Endothelial cell of umbilical vein (primary cell): Measurements from ENCODE around the gene HIVEP1. TPM values are rescaled to one million over a fixed set of nuclear protein-coding genes. Genes with fewer than 3 reads are reported as not detected.

ENCODE experiments used
- BruUV-seq: library from RNA; stranded (reverse); fragments of 400-500 nt; replicated peaks from 2 replicates; lab custom pipeline; 2021; lab: Mats Ljungman, UMichigan
- CTCF ChIA-PET: fragments of 300-600, 350-600 bp; sonication (Branson Sonifier 250); formaldehyde crosslinking; loops from one replicate; lab custom pipeline; 2021; ENCODE audit warnings: antibody characterized with exemption, inconsistent platforms; lab: Charles Lee
- POLR2A ChIA-PET: fragments of 300-600, 350-600 bp; sonication (Branson Sonifier 250); formaldehyde crosslinking; loops from one replicate; lab custom pipeline; 2021; ENCODE audit warnings: antibody characterized with exemption, inconsistent platforms; lab: Charles Lee
- DNase-seq: peaks from one replicate; pipeline ENCODE4 v3.0.0-alpha.2; 2011; ENCODE audit warnings: low read depth, low spot score
- FAIRE-seq: peaks from 2 replicates; lab custom pipeline; 2011; peaks lifted over from hg19 to GRCh38; lab: Jason Lieb, UNC
- H2AFZ ChIP-seq: 2 replicates; pipeline ENCODE4 v1.6.0; 2012; ENCODE audit warnings: low read depth, low read length, control low read depth, inconsistent platforms
- H3K27ac ChIP-seq: 2 replicates; pipeline ENCODE4 v1.5.1; 2011; ENCODE audit warnings: low read depth, mild to moderate bottlenecking, control low read depth, low read length, moderate library complexity; ENCODE audit not compliant: insufficient read depth
- H3K27me3 ChIP-seq, 2 experiments: 2 replicates each; pipeline versions ENCODE4 v1.6.0 to v1.6.1; 2011; ENCODE audit warnings: low read length in 2 of 2, mixed read lengths in 1 of 2; ENCODE audit not compliant: control insufficient read depth in 2 of 2, insufficient read depth in 2 of 2
- H3K36me3 ChIP-seq, 2 experiments: 2 replicates in 1 of 2; 3 replicates in 1 of 2; pipeline ENCODE4 v1.5.1; 2011; ENCODE audit warnings: low read length in 2 of 2, mild to moderate bottlenecking in 1 of 2, moderate library complexity in 1 of 2; ENCODE audit not compliant: control insufficient read depth in 2 of 2, insufficient read depth in 2 of 2; ENCODE audit errors: extremely low read depth in 1 of 2
- H3K4me1 ChIP-seq: 3 replicates; pipeline ENCODE4 v1.5.1; 2011; ENCODE audit warnings: mild to moderate bottlenecking, low read length; ENCODE audit not compliant: control insufficient read depth, insufficient read depth; ENCODE audit errors: extremely low read depth
- H3K4me2 ChIP-seq: 2 replicates; pipeline ENCODE4 v1.6.1; 2011; ENCODE audit warnings: low read length, control low read depth, mixed read lengths; ENCODE audit not compliant: insufficient read depth
- H3K4me3 ChIP-seq, 3 experiments: fragments of 200-600 bp in 1 of 3; sonication (generic), shearing (Covaris generic) in 1 of 3; replicated peaks in 1 of 3; 2 replicates each; pipeline ENCODE4 v1.5.1; 2011 to 2016; ENCODE audit warnings: control low read depth in 3 of 3, low read length in 3 of 3, mild to moderate bottlenecking in 2 of 3, inconsistent platforms in 1 of 3, low read depth in 1 of 3, moderate library complexity in 1 of 3; ENCODE audit not compliant: insufficient read depth in 1 of 3
- H3K79me2 ChIP-seq: 2 replicates; pipeline ENCODE4 v1.6.0; 2012; ENCODE audit warnings: low read length, inconsistent platforms; ENCODE audit not compliant: control insufficient read depth, insufficient read depth
- H3K9ac ChIP-seq: replicated peaks from 2 replicates; pipeline ENCODE3; 2011; ENCODE audit warnings: low read length, control low read depth; ENCODE audit not compliant: insufficient read depth; ENCODE audit errors: extremely low read depth
- H3K9me1 ChIP-seq: replicated peaks from 3 replicates; pipeline ENCODE4 v1.6.0; 2011; ENCODE audit warnings: mild to moderate bottlenecking, low read length; ENCODE audit not compliant: control insufficient read depth, insufficient read depth; ENCODE audit errors: extremely low read depth
- H3K9me3 ChIP-seq: replicated peaks from 2 replicates; pipeline ENCODE4 v1.5.1; 2012; ENCODE audit warnings: low read length, inconsistent platforms; ENCODE audit not compliant: control insufficient read depth, insufficient read depth
- H4K20me1 ChIP-seq: replicated peaks from 2 replicates; pipeline ENCODE3; 2011; ENCODE audit warnings: mild to moderate bottlenecking, low read length; ENCODE audit not compliant: control insufficient read depth, insufficient read depth; ENCODE audit errors: extremely low read depth
- CTCF ChIP-seq, 2 donors: IDR thresholded peaks; 1 replicate in 1 of 2; 2 replicates in 1 of 2; pipeline ENCODE4 v1.5.1; 2011; ENCODE audit warnings: low read length in 2 of 2, mild to moderate bottlenecking in 2 of 2, moderate library complexity in 2 of 2, control low read depth in 1 of 2, inconsistent platforms in 1 of 2, low read depth in 1 of 2; ENCODE audit not compliant: insufficient read depth in 1 of 2; ENCODE audit errors: extremely low read depth in 1 of 2
- EZH2 ChIP-seq: IDR thresholded peaks from 2 replicates; pipeline ENCODE4 v1.6.1; 2012; ENCODE audit warnings: borderline replicate concordance, low read depth, mild to moderate bottlenecking, moderate library complexity, low read length, inconsistent platforms; ENCODE audit not compliant: severe bottlenecking
- FOS ChIP-seq: IDR thresholded peaks from 2 replicates; pipeline ENCODE4 v1.6.1; 2011; ENCODE audit warnings: mild to moderate bottlenecking, low read length, moderate library complexity, borderline replicate concordance; ENCODE audit not compliant: insufficient read depth
- GATA2 ChIP-seq: IDR thresholded peaks from 2 replicates; pipeline ENCODE4 v1.7.0; 2011; ENCODE audit warnings: low read depth, mild to moderate bottlenecking, moderate library complexity, mixed read lengths, low read length; ENCODE audit not compliant: insufficient read length, insufficient read depth
- JUN ChIP-seq: IDR thresholded peaks from 2 replicates; pipeline ENCODE4 v1.6.1; 2011; ENCODE audit warnings: borderline replicate concordance, low read depth; ENCODE audit not compliant: insufficient read length, insufficient read depth
- MAX ChIP-seq: IDR thresholded peaks from 2 replicates; pipeline ENCODE4 v1.6.1; 2011; ENCODE audit not compliant: insufficient read depth, insufficient read length
- MYC ChIP-seq: IDR thresholded peaks from one replicate; pipeline ENCODE4 v1.6.1; 2011; ENCODE audit warnings: mild to moderate bottlenecking, low read depth, low read length
- POLR2A ChIP-seq: IDR thresholded peaks from 2 replicates; pipeline ENCODE4 v1.6.1; 2012; ENCODE audit warnings: low read depth, mild to moderate bottlenecking, control low read depth, low read length
- POLR2AphosphoS5 ChIP-seq: IDR thresholded peaks from 2 replicates; pipeline ENCODE4 v1.6.1; 2012; ENCODE audit warnings: low read depth, mild to moderate bottlenecking, control low read depth, low read length, moderate library complexity; ENCODE audit not compliant: insufficient read depth
- dilution Hi-C: fragments of 300-500 bp; cut with MboI; formaldehyde crosslinking; loops from one replicate; pipeline ENCODE4 v1.15.0; 2019; ENCODE audit warnings: low sequenced_read_pairs; ENCODE audit not compliant: extremely low pct_ligation_motif_present
- intact Hi-C: fragments of 100-400 bp; cut with micrococcal nuclease; formaldehyde crosslinking; loops from one replicate; pipeline ENCODE4 v1.10.0; 2022
- polyA plus RNA-seq, 4 experiments: library from polyadenylated mRNA; depleted of rRNA in 3 of 4; stranded (reverse) in 3 of 4; unstranded in 1 of 4; fragments of >200 nt; gene quantifications; 2 replicates each; pipeline versions ENCODE4 v1.2.1 to v1.2.3, GENCODE V29; 2011 to 2012; ENCODE audit warnings: missing spikeins in 1 of 4
- total RNA-seq: library from RNA; stranded (reverse); gene quantifications from 2 replicates; pipeline ENCODE4 v1.2.3, GENCODE V29; 2021

The HIVEP1 gene
- total and polyA plus RNA-seq, 2 donors (not counting 3 experiments of a cell fraction or from before 2014, with no cell fraction given) = 33.5 to 49.2 TPM

DNA sequence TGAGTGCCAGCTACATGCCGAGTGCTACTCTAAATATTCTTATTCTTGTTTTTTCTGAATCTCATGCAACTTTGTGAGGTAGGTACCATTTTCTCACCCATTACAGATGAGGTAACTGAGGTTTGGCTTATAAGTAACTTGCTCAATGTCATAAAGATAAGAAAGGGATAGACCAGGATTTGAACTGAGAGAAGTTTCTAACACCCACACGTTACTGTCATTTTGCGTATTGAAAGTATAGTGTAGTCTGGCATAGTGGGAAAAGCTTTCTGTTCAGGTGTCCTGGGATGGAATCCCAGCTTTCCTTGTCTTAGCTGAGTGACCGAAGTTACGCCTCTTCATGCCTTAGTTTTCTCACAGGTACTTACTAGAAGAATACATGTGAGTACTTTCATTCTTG, 50.5 kb downstream of the HIVEP1 start:
- Histone ChIP-seq H2AFZ (no peak overlapping the region), H3K36me3 (no peaks in the 10 kb centered on the region), H4K20me1 (peaks cover 18% of the 10 kb centered on the region), H3K9me1 (no peaks in the 10 kb centered on the region), H3K4me1 (peaks cover 14% of the 10 kb centered on the region), H3K9ac (no peak overlapping the region), H3K27ac (no peak overlapping the region), H3K27me3 (no peaks in the 10 kb centered on the region), H3K4me3 (no peak overlapping the region), H3K79me2 (peaks cover 43% of the 10 kb centered on the region), H3K9me3 (no peaks in the 10 kb centered on the region), H3K4me2 (no peak overlapping the region)
- ChIA-PET POLR2A (no interaction called here), CTCF (no interaction called here)
- intact Hi-C loops (loop anchor here (10.0 kb wide), 1 partner anchor 542 kb away; no protein-coding TSS in a partner anchor), dilution Hi-C loops (no loop called here)
- TF ChIP-seq MAX = no peak
- no peak for TF ChIP-seq JUN
- no peak for TF ChIP-seq POLR2A
- TF ChIP-seq POLR2AphosphoS5 = no peak
- no peak for TF ChIP-seq MYC
- no peak for TF ChIP-seq CTCF (IDR thresholded peaks at IDR 0.05; ENCODE audit: extremely low read depth in 1 of 2, insufficient read depth in 1 of 2, low read depth in 1 of 2, low read length in 2 of 2)
- TF ChIP-seq GATA2 = no peak
- TF ChIP-seq EZH2 = no peak
- no peak for TF ChIP-seq FOS
- no TSS peak for BruUV-seq
- FAIRE-seq = peak; percentile 31
- no peak for DNase-seq
